GM18870 (cell line): ENCODE data around the gene CLCN6.

Source experiments
- ATAC-seq: cut with Tn5 transposase; IDR thresholded peaks from one replicate; pipeline ENCODE4 v1.9.1; 2021; ENCODE audit warnings: moderate library complexity; ENCODE audit not compliant: unreplicated experiment

The CLCN6 gene

GRCh38 chr1:11823366-11824137 lies 17.6 kb downstream of the CLCN6 start:
- ATAC-seq, result no peak

GRCh38 chr1:11825131-11825530 lies 19.1 kb downstream of the CLCN6 start:
- ATAC-seq, result no peak

GRCh38 chr1:11826946-11827345 lies 21.0 kb downstream of the CLCN6 start:
- no peak for ATAC-seq

GRCh38 chr1:11828511-11828910 lies 22.5 kb downstream of the CLCN6 start:
- ATAC-seq, result no peak

GRCh38 chr1:11831945-11832725 lies 26.1 kb downstream of the CLCN6 start:
- ATAC-seq, result no peak

- no peak for ATAC-seq
Measured at GRCh38 chr1:11833497-11833896, 27.5 kb downstream of the CLCN6 start.

- no peak for ATAC-seq
Measured at GRCh38 chr1:11833900-11834299, 27.9 kb downstream of the CLCN6 start.

GRCh38 chr1:11835441-11836225 lies 29.6 kb downstream of the CLCN6 start:
- ATAC-seq, result no peak

- no peak for ATAC-seq
Measured at GRCh38 chr1:11836955-11837766, 31.2 kb downstream of the CLCN6 start.

- no peak for ATAC-seq
Measured at GRCh38 chr1:11837767-11838348, 31.9 kb downstream of the CLCN6 start.

GRCh38 chr1:11838349-11839272 lies 32.6 kb downstream of the CLCN6 start:
- ATAC-seq, result no peak

- no peak for ATAC-seq
Measured at GRCh38 chr1:11839727-11840705, 34.0 kb downstream of the CLCN6 start.

GRCh38 chr1:11841245-11842153 lies 35.5 kb downstream of the CLCN6 start:
- no peak for ATAC-seq

GRCh38 chr1:11842154-11843041 lies 36.4 kb downstream of the CLCN6 start:
- ATAC-seq, result no peak

- no peak for ATAC-seq
Measured at GRCh38 chr1:11845641-11846335, 39.8 kb downstream of the CLCN6 start.
